ENCODE data around the gene MDP1.

Gene MDP1

GRCh38 chr14:24164518-24164991 lies 51.3 kb downstream of the MDP1 start:
- no peak for TF ChIP-seq CTCF (IDR thresholded peaks at IDR 0.05; ENCODE audit: insufficient read depth, low read depth, low read length, missing control alignments)
- H3K4me3 ChIP-seq (ENCODE audit: low read length) = no peak overlapping the region
- no peak for DNase-seq (ENCODE audit: low read depth)

Data from epithelial cell of esophagus (primary cell).